Diencephalon (tissue), 1 donor: ENCODE measurements around the gene ETV5. TPM values are rescaled to one million over a fixed set of nuclear protein-coding genes. Genes with fewer than 3 reads are reported as not detected.

Source experiments
- small RNA-seq: library from RNA; depleted of rRNA; stranded (forward); fragments of <200 nt; gene quantifications from one replicate; pipeline ENCODE3, GENCODE V24; 2014
- total RNA-seq: library from RNA; depleted of rRNA; stranded (reverse); fragments of >200 nt; gene quantifications from one replicate; pipeline ENCODE4 v1.2.3, GENCODE V29; 2014

The ETV5 gene
- 22.6 TPM for total RNA-seq

DNA sequence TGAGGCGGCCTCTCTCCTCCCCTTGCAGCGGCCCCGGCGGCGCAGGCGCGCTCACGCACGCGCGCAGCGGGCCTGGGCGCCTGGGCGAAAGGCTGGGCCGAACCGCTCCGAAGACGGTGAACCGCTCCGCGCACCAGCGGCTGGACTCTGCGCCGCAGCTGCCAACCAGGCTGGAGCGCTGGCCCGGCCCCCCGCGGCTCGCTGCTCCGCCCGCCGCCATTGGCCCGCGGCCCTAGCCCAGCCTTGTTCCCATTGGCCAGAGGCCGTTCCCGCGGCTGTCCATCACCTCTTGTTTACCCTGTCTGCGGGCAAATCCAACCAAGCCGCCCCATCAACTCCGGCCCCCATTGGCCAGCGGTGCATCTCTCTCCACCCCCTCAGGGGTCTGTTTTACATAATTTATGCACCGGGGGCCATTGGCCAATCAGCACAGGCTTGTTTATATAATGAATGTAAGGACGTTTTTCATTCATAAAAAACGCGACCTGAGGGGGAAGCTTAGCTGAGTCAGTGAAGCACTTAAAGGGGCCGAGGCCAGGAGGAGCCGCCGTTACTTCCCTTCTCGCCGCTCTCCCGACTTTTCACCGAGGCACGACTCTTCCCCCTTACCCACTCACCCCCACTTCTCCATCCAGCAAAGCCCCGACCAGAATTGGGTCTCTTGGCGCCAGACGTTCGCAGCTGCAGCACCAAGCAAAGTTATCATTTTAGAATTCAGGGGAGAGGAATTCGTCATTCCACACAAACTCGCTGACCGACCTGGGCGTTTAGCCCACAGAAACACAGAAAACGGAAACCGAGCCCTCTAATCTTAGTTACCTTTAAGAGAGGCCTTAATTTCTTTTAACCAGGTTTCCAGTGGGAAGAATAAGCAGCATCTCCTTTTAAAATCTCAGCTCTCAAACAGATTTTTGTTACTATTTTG, at the start of gene ETV5:
ETV5 (minus strand) TSS at position 149 of the 925 bp plus-strand sequence. CDS start 3,221 bp downstream, outside the sequence.

Small RNAs within 50 kb of the gene (small RNA-seq; reads per million reads assigned to genes)
- not detected for gene RF00017

Other genes starting within 250 kb of the ETV5 start
- gene TRA2B, start 171.1 kb downstream of the ETV5 start, total RNA-seq, result 156 TPM